ENCODE measurements around the gene PTPN3. TPM values are rescaled to one million over a fixed set of nuclear protein-coding genes. Genes with fewer than 3 reads are reported as not detected.
A peak's percentile ranks its signal among the peaks of the same experiment; 100 is the strongest.

The PTPN3 gene
- total RNA-seq, 3 donors from 2014 or later: 13.2 to 30.3 (median 25.8) TPM

- no peaks in the 10 kb centered on the region for H3K36me3 ChIP-seq (ENCODE audit: low read depth)
- no peak overlapping the region for H3K4me3 ChIP-seq
- ATAC-seq (peak; percentile 35), DNase-seq (no peak)
- no peak for TF ChIP-seq CTCF (IDR thresholded peaks at IDR 0.05)
- peaks cover 27% of the 10 kb centered on the region for H3K4me1 ChIP-seq (ENCODE audit: low read depth)
- H3K9me3 ChIP-seq: no peaks in the 10 kb centered on the region
- intact Hi-C loops (cut with DNase I, micrococcal nuclease): no loop called here
Observed at GRCh38 chr9:109496218-109496617, 1.9 kb downstream of the PTPN3 start.

DNA sequence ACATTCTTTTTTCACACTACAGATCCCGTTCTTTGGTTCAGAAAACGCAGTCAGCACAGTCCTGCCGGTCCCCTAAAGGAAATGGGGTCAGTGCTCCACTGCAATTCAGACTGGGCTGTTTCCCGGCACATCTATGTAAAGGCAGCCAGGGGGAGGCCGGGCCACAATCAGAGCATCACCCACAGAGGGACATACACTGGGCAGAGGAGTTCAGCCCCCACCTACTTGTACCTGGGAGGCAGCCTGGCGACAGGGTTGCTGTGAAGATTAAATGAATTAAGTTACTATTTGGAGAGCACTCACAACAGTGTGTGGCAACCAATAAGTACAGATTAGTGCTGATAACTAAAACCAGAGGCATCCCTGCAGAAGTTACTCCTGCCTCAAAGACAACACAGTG, 4.5 kb downstream of the PTPN3 start:
- no peak for TF ChIP-seq CTCF (IDR thresholded peaks at IDR 0.05)
- peaks cover 19% of the 10 kb centered on the region for H3K4me1 ChIP-seq (ENCODE audit: low read depth)
- intact Hi-C loops (cut with DNase I, micrococcal nuclease): no loop called here
- DNase-seq: no peak
- no peak for ATAC-seq
- no peaks in the 10 kb centered on the region for H3K36me3 ChIP-seq (ENCODE audit: low read depth)
- H3K9me3 ChIP-seq: no peaks in the 10 kb centered on the region
- no peak overlapping the region for H3K4me3 ChIP-seq

DNA sequence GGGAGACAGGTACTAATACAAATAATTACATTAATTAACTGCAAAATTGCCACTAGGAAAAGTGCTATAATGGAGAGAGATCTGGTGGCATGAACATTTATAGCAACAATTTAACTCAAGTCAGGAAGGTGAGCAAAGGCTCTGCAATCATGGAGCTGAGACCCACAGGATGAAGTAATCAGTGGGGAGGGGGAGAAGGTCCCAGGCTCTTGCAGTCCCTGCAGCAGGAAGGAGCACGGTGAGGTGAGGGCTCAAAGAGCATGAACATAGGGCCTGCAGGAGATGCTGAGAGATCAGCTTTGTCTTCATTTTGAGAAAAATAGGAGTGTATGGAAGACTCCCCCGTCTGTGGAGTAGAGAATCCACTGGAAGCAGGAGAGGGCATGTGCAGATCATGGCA, 6.5 kb downstream of the PTPN3 start:
- no peak for TF ChIP-seq CTCF (IDR thresholded peaks at IDR 0.05)
- H3K4me1 ChIP-seq (ENCODE audit: low read depth): peaks cover 12% of the 10 kb centered on the region
- no peak overlapping the region for H3K4me3 ChIP-seq
- DNase-seq (no peak), ATAC-seq (no peak)
- H3K36me3 ChIP-seq (ENCODE audit: low read depth): no peaks in the 10 kb centered on the region
- intact Hi-C loops (cut with DNase I, micrococcal nuclease): no loop called here
- H3K9me3 ChIP-seq: no peaks in the 10 kb centered on the region

GRCh38 chr9:109488791-109489492, 9.2 kb downstream of the PTPN3 start:
- ATAC-seq (peak; percentile 97), DNase-seq (peak in 2 of 3 donors; percentile 31 to 39)
- Histone ChIP-seq H3K36me3 (ENCODE audit: low read depth) (no peaks in the 10 kb centered on the region), H3K4me1 (ENCODE audit: low read depth) (no peaks in the 10 kb centered on the region), H3K4me3 (no peak overlapping the region), H3K9me3 (no peaks in the 10 kb centered on the region)
- no peak for TF ChIP-seq CTCF (IDR thresholded peaks at IDR 0.05)
- intact Hi-C loops (cut with DNase I, micrococcal nuclease): no loop called here

DNA sequence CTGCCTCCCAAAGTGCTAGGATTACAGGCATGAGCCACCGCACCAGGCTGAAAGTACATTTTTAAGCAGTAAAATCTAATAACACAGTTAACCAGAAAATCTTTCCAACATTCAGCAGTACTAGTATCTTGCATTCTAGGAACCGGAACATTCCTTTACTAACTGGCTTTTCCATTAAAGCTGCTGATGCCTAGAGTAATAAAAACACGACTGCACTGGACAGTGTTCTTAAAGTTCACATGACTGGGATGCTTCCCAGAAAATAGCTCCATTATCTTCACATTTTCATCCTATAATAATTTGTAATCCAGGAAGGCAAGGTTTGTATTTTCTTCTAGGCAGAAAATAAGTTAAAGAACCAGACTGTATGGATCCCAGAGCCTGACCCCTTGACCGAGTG, 9.8 kb downstream of the PTPN3 start:
- no peak for TF ChIP-seq CTCF (IDR thresholded peaks at IDR 0.05)
- Histone ChIP-seq H3K4me1 (ENCODE audit: low read depth) (no peaks in the 10 kb centered on the region), H3K4me3 (no peak overlapping the region), H3K36me3 (ENCODE audit: low read depth) (no peaks in the 10 kb centered on the region), H3K9me3 (no peaks in the 10 kb centered on the region)
- no peak for ATAC-seq
- intact Hi-C loops (cut with DNase I, micrococcal nuclease): no loop called here
- no peak for DNase-seq

GRCh38 chr9:109487247-109487646, 10.9 kb downstream of the PTPN3 start:
- no peak for DNase-seq
- no peaks in the 10 kb centered on the region for H3K9me3 ChIP-seq
- no peaks in the 10 kb centered on the region for H3K36me3 ChIP-seq (ENCODE audit: low read depth)
- TF ChIP-seq CTCF (IDR thresholded peaks at IDR 0.05): no peak
- ATAC-seq: no peak
- no peaks in the 10 kb centered on the region for H3K4me1 ChIP-seq (ENCODE audit: low read depth)
- no peak overlapping the region for H3K4me3 ChIP-seq
- intact Hi-C loops (cut with DNase I, micrococcal nuclease): no loop called here
